ENCODE results near the gene POC1A. TPM values are rescaled to one million over a fixed set of nuclear protein-coding genes. Genes with fewer than 3 reads are reported as not detected.

Gene POC1A
- total and polyA plus RNA-seq, 9 of the 15 experiments (the other 6 are each of a cell fraction or from before 2014, with no cell fraction given): 7.2 to 17.5 (median 12.1) TPM

DNA sequence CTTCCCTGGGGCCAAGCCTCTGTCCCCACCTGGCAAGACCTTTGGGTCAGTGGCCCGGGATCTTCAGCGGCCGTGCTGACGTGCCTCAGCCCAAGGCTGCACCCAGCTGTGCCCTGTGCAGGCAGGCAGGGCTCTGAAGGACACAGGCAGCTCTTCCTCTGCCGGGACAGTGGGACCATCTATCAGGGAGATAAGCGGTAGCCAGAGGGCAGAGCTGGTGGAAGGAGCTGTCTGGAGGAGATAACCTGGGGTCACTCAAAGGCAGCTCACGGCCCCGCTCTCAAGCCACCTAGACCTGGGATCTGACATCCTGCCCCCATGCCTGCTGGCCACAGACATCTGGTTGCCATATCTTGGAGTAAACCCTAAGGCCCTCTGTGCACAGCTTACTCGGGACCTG is 125.2 kb downstream of the POC1A start (continued):
- no peak for TF ChIP-seq ELF4 (CRISPR knock-in tag; IDR thresholded peaks at IDR 0.05)
- no peak for TF ChIP-seq RBM34 (IDR thresholded peaks at IDR 0.05; ENCODE audit: borderline replicate concordance, insufficient read depth, low read length)
- TF ChIP-seq STAG1 (CRISPR knock-in tag; IDR thresholded peaks at IDR 0.05; ENCODE audit: borderline replicate concordance): no peak
- TF ChIP-seq, protein P1, sequence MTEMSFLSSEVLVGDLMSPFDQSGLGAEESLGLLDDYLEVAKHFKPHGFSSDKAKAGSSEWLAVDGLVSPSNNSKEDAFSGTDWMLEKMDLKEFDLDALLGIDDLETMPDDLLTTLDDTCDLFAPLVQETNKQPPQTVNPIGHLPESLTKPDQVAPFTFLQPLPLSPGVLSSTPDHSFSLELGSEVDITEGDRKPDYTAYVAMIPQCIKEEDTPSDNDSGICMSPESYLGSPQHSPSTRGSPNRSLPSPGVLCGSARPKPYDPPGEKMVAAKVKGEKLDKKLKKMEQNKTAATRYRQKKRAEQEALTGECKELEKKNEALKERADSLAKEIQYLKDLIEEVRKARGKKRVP (CRISPR knock-in tag; IDR thresholded peaks at IDR 0.05): no peak
- no peak for TF ChIP-seq KDM4B (IDR thresholded peaks at IDR 0.05; ENCODE audit: borderline replicate concordance in 2 of 2, low read depth in 1 of 2)
- TF ChIP-seq, protein P2, sequence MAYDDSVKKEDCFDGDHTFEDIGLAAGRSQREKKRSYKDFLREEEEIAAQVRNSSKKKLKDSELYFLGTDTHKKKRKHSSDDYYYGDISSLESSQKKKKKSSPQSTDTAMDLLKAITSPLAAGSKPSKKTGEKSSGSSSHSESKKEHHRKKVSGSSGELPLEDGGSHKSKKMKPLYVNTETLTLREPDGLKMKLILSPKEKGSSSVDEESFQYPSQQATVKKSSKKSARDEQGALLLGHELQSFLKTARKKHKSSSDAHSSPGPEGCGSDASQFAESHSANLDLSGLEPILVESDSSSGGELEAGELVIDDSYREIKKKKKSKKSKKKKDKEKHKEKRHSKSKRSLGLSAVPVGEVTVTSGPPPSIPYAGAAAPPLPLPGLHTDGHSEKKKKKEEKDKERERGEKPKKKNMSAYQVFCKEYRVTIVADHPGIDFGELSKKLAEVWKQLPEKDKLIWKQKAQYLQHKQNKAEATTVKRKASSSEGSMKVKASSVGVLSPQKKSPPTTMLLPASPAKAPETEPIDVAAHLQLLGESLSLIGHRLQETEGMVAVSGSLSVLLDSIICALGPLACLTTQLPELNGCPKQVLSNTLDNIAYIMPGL (CRISPR knock-in tag; IDR thresholded peaks at IDR 0.05): no peak
- no peak for TF ChIP-seq ZNF586 (CRISPR knock-in tag; conservative IDR thresholded peaks at IDR 0.05)
- TF ChIP-seq, protein P3, sequence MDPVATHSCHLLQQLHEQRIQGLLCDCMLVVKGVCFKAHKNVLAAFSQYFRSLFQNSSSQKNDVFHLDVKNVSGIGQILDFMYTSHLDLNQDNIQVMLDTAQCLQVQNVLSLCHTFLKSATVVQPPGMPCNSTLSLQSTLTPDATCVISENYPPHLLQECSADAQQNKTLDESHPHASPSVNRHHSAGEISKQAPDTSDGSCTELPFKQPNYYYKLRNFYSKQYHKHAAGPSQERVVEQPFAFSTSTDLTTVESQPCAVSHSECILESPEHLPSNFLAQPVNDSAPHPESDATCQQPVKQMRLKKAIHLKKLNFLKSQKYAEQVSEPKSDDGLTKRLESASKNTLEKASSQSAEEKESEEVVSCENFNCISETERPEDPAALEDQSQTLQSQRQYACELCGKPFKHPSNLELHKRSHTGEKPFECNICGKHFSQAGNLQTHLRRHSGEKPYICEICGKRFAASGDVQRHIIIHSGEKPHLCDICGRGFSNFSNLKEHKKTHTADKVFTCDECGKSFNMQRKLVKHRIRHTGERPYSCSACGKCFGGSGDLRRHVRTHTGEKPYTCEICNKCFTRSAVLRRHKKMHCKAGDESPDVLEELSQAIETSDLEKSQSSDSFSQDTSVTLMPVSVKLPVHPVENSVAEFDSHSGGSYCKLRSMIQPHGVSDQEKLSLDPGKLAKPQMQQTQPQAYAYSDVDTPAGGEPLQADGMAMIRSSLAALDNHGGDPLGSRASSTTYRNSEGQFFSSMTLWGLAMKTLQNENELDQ (CRISPR knock-in tag; IDR thresholded peaks at IDR 0.05; ENCODE audit: borderline replicate concordance): no peak
- no peak for TF ChIP-seq ZZZ3 (IDR thresholded peaks at IDR 0.05)
- no peak for TF ChIP-seq GTF2F1 (IDR thresholded peaks at IDR 0.05; ENCODE audit: low read depth, low read length)
- no peak for TF ChIP-seq NCOA6 (IDR thresholded peaks at IDR 0.05)
- TF ChIP-seq RCOR1 (IDR thresholded peaks at IDR 0.05; ENCODE audit: borderline replicate concordance in 1 of 2, low read depth in 2 of 2, low read length in 2 of 2): peak in 1 of 2 experiments; percentile 75; a peak in 2 of 4 replicates
- TF ChIP-seq CBFA2T2 (conservative IDR thresholded peaks at IDR 0.05): peak; percentile 77
- TF ChIP-seq KDM1A (IDR thresholded peaks at IDR 0.05): no peak
- TF ChIP-seq, protein P4, sequence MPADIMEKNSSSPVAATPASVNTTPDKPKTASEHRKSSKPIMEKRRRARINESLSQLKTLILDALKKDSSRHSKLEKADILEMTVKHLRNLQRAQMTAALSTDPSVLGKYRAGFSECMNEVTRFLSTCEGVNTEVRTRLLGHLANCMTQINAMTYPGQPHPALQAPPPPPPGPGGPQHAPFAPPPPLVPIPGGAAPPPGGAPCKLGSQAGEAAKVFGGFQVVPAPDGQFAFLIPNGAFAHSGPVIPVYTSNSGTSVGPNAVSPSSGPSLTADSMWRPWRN (IDR thresholded peaks at IDR 0.05; ENCODE audit: low read depth): no peak
- no peak for TF ChIP-seq ZNF347 (CRISPR knock-in tag; IDR thresholded peaks at IDR 0.05; ENCODE audit: low read depth)
- no peak for TF ChIP-seq SMAD3 (CRISPR knock-in tag; conservative IDR thresholded peaks at IDR 0.05)
- no peak for TF ChIP-seq ZNF354B (CRISPR knock-in tag; IDR thresholded peaks at IDR 0.05)
- TF ChIP-seq, protein P5, sequence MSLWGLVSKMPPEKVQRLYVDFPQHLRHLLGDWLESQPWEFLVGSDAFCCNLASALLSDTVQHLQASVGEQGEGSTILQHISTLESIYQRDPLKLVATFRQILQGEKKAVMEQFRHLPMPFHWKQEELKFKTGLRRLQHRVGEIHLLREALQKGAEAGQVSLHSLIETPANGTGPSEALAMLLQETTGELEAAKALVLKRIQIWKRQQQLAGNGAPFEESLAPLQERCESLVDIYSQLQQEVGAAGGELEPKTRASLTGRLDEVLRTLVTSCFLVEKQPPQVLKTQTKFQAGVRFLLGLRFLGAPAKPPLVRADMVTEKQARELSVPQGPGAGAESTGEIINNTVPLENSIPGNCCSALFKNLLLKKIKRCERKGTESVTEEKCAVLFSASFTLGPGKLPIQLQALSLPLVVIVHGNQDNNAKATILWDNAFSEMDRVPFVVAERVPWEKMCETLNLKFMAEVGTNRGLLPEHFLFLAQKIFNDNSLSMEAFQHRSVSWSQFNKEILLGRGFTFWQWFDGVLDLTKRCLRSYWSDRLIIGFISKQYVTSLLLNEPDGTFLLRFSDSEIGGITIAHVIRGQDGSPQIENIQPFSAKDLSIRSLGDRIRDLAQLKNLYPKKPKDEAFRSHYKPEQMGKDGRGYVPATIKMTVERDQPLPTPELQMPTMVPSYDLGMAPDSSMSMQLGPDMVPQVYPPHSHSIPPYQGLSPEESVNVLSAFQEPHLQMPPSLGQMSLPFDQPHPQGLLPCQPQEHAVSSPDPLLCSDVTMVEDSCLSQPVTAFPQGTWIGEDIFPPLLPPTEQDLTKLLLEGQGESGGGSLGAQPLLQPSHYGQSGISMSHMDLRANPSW (CRISPR knock-in tag; IDR thresholded peaks at IDR 0.05): no peak
- no peak for TF ChIP-seq NCOA4 (IDR thresholded peaks at IDR 0.05; ENCODE audit: partially characterized antibody)
- TF ChIP-seq CBX1 (IDR thresholded peaks at IDR 0.05; ENCODE audit: low read depth): no peak
- TF ChIP-seq HIVEP1 (CRISPR knock-in tag; IDR thresholded peaks at IDR 0.05): no peak
- no peak for TF ChIP-seq NUFIP1 (IDR thresholded peaks at IDR 0.05; ENCODE audit: partially characterized antibody)

Measured in K562 (cell line).